ENCODE results near the gene DNAH8.

The DNAH8 gene

DNA sequence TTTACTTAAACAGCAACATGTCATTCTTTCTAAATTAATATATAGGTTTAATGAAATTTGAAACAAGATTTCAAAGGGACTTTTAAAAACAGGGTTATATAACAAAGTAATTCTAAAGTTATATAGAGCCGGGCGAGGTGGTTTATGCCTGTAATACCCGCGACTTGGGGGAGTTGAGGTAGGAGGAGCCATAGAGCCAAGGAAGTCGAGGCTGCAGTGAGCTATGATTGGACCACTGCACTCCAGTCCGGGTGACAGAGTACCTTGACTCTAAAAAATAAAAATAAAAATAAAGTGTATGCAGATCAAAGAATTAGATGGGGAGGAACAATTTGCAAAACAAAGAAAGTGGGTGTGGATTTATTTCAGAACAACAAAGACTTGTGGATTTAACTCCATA is 182.4 kb downstream of the DNAH8 start:
- TF ChIP-seq, protein P1, sequence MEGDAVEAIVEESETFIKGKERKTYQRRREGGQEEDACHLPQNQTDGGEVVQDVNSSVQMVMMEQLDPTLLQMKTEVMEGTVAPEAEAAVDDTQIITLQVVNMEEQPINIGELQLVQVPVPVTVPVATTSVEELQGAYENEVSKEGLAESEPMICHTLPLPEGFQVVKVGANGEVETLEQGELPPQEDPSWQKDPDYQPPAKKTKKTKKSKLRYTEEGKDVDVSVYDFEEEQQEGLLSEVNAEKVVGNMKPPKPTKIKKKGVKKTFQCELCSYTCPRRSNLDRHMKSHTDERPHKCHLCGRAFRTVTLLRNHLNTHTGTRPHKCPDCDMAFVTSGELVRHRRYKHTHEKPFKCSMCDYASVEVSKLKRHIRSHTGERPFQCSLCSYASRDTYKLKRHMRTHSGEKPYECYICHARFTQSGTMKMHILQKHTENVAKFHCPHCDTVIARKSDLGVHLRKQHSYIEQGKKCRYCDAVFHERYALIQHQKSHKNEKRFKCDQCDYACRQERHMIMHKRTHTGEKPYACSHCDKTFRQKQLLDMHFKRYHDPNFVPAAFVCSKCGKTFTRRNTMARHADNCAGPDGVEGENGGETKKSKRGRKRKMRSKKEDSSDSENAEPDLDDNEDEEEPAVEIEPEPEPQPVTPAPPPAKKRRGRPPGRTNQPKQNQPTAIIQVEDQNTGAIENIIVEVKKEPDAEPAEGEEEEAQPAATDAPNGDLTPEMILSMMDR (IDR thresholded peaks at IDR 0.05; ENCODE audit: control extremely low read depth, extremely low read depth, low read depth, missing control alignments): no peak
- ChIA-PET POLR2A (no interaction called here), CTCF (no interaction called here)
- no peak for DNase-seq (ENCODE audit: extremely low spot score)

DNA sequence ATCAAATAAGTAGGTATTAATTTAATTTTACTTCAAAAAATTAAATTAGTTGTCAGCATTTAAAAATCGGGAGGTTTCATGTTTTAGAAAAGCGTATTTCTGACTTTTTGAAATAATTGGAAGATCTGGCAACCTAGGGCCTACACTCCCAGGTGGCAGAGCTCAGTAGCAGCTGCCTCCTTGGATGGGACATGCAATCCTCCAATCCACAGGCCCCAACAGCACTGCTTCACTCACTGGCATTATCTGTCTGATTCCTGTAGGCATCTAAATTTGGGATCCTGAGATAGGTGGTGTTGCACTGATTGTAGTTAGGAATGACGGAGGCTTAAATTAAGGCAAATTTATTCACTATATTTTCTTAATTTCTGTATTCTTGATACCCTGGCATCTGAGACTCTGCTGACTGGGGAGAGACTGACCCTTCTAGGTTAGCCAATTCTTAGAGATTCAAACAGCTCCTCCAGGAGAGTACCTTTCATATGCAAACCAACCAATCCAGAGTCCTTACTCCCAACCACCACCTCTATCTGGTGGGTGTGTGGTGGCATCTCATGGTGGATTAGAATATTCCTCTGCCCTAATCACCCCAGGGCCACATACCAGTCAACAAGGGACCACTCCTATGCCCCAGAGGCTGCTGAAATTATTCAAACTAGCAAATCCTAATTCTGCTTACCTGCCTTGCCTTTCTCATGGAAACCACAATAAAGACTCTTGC is 186.9 kb downstream of the DNAH8 start:
- ChIA-PET POLR2A (no interaction called here), CTCF (no interaction called here)
- TF ChIP-seq, protein P1 (IDR thresholded peaks at IDR 0.05; ENCODE audit: control extremely low read depth, extremely low read depth, low read depth, missing control alignments): no peak
- no peak for DNase-seq (ENCODE audit: extremely low spot score)

DNA sequence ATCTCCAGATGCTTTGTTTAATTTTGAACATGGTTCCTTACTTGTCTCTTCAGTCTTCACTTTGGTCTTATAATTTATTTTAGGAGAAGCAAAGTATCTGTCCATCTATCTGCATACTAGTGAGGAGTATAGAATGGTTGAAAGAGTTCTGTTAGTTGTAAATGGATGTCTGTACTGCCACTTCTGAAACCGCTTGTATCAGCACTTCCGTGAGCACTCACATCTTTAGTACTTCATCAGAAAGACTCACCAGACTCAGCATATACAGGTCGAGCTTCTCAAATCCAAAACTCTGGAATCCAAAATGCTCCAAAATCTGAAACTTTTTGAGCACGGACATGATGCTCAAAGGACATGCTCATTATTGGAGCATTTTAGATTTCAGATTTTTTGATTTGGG is 191.5 kb downstream of the DNAH8 start:
- TF ChIP-seq, protein P1 (IDR thresholded peaks at IDR 0.05; ENCODE audit: control extremely low read depth, extremely low read depth, low read depth, missing control alignments): no peak
- ChIA-PET POLR2A (no interaction called here), CTCF (no interaction called here)
- DNase-seq (ENCODE audit: extremely low spot score): no peak

DNA sequence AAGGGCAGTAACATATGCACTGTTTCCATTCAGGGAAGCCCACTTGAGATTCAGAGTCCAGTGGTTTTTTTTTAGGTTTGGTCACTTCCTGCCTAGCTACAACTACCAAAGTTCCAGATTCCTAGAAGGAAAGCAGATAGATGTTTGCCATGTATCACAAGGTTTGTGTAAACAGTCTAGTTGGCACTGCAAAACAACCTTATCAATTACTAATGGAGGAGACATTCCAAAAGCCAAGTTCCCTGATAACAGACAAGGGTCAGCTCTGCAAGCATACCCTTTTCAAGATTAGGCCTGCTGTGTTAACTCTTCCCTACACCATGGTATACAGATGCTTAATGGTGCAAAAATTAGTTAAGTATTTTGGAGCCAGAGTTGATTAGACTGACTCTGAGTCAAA is 192.2 kb downstream of the DNAH8 start:
- CTCF ChIA-PET: interaction anchor here (1.8 kb wide), 1 partner anchor 14 kb away, joined by 7 read pairs; no protein-coding TSS in a partner anchor
- DNase-seq (ENCODE audit: extremely low spot score): no peak
- TF ChIP-seq, protein P1 (IDR thresholded peaks at IDR 0.05; ENCODE audit: control extremely low read depth, extremely low read depth, low read depth, missing control alignments): no peak
- POLR2A ChIA-PET: no interaction called here

DNA sequence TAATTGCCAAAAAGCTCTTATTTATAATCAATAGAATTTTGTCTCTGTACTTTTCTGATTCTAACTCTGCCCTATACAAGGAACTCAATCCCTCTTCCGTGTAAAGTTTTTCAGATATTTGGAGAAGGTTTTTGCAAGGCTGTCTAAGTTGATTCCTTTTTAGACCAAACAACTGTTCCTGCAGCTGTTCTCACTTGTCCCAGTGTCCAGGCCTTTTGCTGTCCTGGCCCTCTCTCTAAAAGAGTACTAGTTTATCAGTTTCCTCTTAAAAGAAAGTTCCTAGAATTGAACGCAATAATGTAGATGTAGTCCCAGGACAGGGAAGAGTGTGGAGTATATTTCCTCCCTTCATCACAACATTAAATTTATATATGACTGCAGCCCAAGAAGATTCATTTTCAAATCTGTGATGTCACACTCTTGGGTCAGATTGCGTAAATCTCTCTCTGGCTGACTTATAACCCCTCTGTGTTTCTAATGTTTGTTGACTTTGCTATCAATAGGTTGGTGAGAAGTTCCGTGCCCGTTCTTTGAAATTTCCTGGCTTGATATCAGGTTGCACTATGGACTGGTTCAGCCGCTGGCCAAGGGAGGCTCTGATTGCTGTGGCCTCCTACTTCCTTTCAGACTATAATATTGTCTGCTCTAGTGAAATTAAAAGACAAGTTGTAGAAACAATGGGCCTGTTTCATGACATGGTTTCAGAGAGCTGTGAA is 194.1 kb downstream of the DNAH8 start:
- POLR2A ChIA-PET: no interaction called here
- TF ChIP-seq, protein P1 (IDR thresholded peaks at IDR 0.05; ENCODE audit: control extremely low read depth, extremely low read depth, low read depth, missing control alignments): no peak
- no peak for DNase-seq (ENCODE audit: extremely low spot score)
- CTCF ChIA-PET: interaction anchor here (1.8 kb wide), 1 partner anchor 12 kb away, joined by 7 read pairs; no protein-coding TSS in a partner anchor

DNA sequence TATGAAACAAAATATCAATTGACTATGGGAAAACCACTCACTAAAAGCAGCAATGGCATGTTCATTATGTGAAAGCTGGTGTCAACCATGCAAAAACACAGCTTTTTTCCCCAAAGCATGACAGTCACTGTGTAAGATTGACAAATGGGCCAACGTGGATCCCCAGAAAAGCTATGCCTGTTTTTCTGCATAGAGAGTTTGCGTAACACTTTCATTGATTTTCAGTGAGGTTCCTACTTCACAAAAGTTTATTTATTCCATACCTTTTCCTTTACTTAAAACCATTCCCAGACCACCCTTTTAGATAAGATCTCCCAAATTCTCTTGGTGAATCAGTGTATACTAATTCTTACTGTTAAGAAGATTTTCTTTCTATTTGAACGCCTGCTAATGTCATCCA is 195.1 kb downstream of the DNAH8 start:
- ChIA-PET CTCF (no interaction called here), POLR2A (no interaction called here)
- no peak for DNase-seq (ENCODE audit: extremely low spot score)
- TF ChIP-seq, protein P1 (IDR thresholded peaks at IDR 0.05; ENCODE audit: control extremely low read depth, extremely low read depth, low read depth, missing control alignments): no peak

Measured in GM10248 (cell line).